Hematopoietic multipotent progenitor cell (in vitro differentiated cells): ENCODE results near the gene NXPE2. TPM values are rescaled to one million over a fixed set of nuclear protein-coding genes. Genes with fewer than 3 reads are reported as not detected.
"Not testable (repeated sequence)": the region's sequence is repeated elsewhere in the genome, so short reads cannot be mapped to it uniquely, and the experiment has no call there.

Experiments used
- DNase-seq, 3 donors: peaks; one replicate each; pipeline ENCODE4 v3.0.0-alpha.2; 2011 to 2015; ENCODE audit warnings: low read depth in 2 of 3, low spot score in 2 of 3
- total RNA-seq: library from RNA; depleted of rRNA; stranded (reverse); fragments of >200 nt; gene quantifications from one replicate; pipeline ENCODE4 v1.2.3, GENCODE V29; 2012

NXPE2 gene
- total RNA-seq: not detected

GRCh38 chr11:114678125-114679036, at the start of gene NXPE2:
NXPE2 (plus strand) TSS chr11:114678527; CDS start chr11:114678576, 49 bp downstream.
- no peak for DNase-seq

- DNase-seq: peak in 1 of 3 donors; percentile 23
These were observed 46.8 kb upstream of the NXPE2 start for GRCh38 chr11:114631445-114631965.

GRCh38 chr11:114639440-114639839, 38.9 kb upstream of the NXPE2 start:
- not testable (repeated sequence) for DNase-seq

- no peak for DNase-seq
These were observed 27.7 kb upstream of the NXPE2 start for GRCh38 chr11:114650661-114651060.

GRCh38 chr11:114651145-114651718, 27.1 kb upstream of the NXPE2 start:
- no peak for DNase-seq

GRCh38 chr11:114653148-114653547, 25.2 kb upstream of the NXPE2 start:
- DNase-seq: no peak

GRCh38 chr11:114664641-114665040, 13.7 kb upstream of the NXPE2 start:
- no peak for DNase-seq

- no peak for DNase-seq
These were observed 11.6 kb upstream of the NXPE2 start for GRCh38 chr11:114666760-114667159.

GRCh38 chr11:114668109-114668508, 10.2 kb upstream of the NXPE2 start:
- DNase-seq: no peak

- no peak for DNase-seq
These were observed 4.7 kb upstream of the NXPE2 start for GRCh38 chr11:114673661-114674060.

- no peak for DNase-seq
These were observed 1.2 kb downstream of the NXPE2 start for GRCh38 chr11:114679505-114679904.

GRCh38 chr11:114683007-114683406, 4.7 kb downstream of the NXPE2 start:
- DNase-seq: no peak

- no peak for DNase-seq
These were observed 6.3 kb downstream of the NXPE2 start for GRCh38 chr11:114684636-114685035.

GRCh38 chr11:114685097-114685496, 6.8 kb downstream of the NXPE2 start:
- DNase-seq: no peak

GRCh38 chr11:114705280-114706024, 27.1 kb downstream of the NXPE2 start:
- DNase-seq: no peak

GRCh38 chr11:114709960-114710359, 31.6 kb downstream of the NXPE2 start:
- DNase-seq: no peak

GRCh38 chr11:114713756-114714155, 35.4 kb downstream of the NXPE2 start:
- no peak for DNase-seq

- DNase-seq: no peak
These were observed 41.2 kb downstream of the NXPE2 start for GRCh38 chr11:114719562-114719961.

- no peak for DNase-seq
These were observed 46.7 kb downstream of the NXPE2 start for GRCh38 chr11:114724916-114725524.

- DNase-seq: no peak
These were observed 47.3 kb downstream of the NXPE2 start for GRCh38 chr11:114725623-114726022.

GRCh38 chr11:114736806-114737205, 58.5 kb downstream of the NXPE2 start:
- no peak for DNase-seq
